GM20000 (cell line): ENCODE measurements around the gene CELSR2.

Experiments used
- DNase-seq: peaks from one replicate; pipeline ENCODE4 v3.0.0; 2012; ENCODE audit warnings: low spot score
- TF ChIP-seq, protein P1 (sequence below): IDR thresholded peaks from 2 replicates; pipeline ENCODE4 v1.5.1; 2012; ENCODE audit warnings: mild to moderate bottlenecking, control low read depth; ENCODE audit errors: extremely low read depth, missing control alignments

CELSR2 gene, protein sequence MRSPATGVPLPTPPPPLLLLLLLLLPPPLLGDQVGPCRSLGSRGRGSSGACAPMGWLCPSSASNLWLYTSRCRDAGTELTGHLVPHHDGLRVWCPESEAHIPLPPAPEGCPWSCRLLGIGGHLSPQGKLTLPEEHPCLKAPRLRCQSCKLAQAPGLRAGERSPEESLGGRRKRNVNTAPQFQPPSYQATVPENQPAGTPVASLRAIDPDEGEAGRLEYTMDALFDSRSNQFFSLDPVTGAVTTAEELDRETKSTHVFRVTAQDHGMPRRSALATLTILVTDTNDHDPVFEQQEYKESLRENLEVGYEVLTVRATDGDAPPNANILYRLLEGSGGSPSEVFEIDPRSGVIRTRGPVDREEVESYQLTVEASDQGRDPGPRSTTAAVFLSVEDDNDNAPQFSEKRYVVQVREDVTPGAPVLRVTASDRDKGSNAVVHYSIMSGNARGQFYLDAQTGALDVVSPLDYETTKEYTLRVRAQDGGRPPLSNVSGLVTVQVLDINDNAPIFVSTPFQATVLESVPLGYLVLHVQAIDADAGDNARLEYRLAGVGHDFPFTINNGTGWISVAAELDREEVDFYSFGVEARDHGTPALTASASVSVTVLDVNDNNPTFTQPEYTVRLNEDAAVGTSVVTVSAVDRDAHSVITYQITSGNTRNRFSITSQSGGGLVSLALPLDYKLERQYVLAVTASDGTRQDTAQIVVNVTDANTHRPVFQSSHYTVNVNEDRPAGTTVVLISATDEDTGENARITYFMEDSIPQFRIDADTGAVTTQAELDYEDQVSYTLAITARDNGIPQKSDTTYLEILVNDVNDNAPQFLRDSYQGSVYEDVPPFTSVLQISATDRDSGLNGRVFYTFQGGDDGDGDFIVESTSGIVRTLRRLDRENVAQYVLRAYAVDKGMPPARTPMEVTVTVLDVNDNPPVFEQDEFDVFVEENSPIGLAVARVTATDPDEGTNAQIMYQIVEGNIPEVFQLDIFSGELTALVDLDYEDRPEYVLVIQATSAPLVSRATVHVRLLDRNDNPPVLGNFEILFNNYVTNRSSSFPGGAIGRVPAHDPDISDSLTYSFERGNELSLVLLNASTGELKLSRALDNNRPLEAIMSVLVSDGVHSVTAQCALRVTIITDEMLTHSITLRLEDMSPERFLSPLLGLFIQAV (N-terminal part only)

DNA sequence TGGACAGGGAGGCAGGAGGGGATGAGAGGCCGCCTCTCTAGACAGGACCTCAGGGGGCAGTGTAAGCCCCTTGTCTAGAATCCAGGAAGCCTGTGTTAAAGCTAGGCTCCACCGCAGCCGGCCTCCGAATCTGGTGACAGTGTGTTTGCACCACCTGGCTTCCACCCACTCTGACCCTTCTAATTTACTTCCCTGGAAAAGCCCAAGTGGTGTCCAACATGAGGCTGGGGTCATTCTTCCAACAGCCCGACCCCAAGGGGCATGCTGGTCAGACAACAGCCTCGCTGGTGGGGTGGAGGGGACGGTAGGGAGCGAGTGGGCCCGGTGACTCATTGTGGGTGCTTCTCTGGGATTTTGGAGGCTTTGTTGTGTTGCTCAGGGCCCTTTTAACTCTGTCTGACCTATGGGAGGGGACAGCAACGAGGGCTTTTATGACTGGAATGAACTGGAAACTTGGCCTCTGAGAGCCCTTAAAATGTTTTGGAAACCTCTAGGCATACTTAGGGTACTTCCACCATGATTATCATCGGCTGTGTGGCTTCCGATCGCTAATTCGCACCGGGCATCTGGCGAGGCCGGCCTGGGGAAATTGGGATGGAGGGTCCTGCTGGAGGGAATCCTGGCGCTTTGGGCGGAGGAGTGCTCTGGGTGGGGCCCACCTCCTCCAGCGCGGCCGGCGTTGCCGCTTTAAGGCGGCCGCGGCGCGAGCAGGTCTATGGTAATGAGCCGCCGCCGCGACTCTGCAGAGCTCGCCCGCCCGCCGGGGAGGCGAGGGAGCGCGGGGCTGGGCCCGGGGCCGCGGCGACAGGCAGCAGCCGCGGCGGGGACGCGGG lies at the start of gene CELSR2:
TSS of gene CELSR2 (plus strand) at position 743 of the 833 bp plus-strand sequence. CDS start 541 bp downstream, outside the sequence.
- DNase-seq, result peak; percentile 94
- TF ChIP-seq, protein P1, sequence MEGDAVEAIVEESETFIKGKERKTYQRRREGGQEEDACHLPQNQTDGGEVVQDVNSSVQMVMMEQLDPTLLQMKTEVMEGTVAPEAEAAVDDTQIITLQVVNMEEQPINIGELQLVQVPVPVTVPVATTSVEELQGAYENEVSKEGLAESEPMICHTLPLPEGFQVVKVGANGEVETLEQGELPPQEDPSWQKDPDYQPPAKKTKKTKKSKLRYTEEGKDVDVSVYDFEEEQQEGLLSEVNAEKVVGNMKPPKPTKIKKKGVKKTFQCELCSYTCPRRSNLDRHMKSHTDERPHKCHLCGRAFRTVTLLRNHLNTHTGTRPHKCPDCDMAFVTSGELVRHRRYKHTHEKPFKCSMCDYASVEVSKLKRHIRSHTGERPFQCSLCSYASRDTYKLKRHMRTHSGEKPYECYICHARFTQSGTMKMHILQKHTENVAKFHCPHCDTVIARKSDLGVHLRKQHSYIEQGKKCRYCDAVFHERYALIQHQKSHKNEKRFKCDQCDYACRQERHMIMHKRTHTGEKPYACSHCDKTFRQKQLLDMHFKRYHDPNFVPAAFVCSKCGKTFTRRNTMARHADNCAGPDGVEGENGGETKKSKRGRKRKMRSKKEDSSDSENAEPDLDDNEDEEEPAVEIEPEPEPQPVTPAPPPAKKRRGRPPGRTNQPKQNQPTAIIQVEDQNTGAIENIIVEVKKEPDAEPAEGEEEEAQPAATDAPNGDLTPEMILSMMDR, result no peak

DNA sequence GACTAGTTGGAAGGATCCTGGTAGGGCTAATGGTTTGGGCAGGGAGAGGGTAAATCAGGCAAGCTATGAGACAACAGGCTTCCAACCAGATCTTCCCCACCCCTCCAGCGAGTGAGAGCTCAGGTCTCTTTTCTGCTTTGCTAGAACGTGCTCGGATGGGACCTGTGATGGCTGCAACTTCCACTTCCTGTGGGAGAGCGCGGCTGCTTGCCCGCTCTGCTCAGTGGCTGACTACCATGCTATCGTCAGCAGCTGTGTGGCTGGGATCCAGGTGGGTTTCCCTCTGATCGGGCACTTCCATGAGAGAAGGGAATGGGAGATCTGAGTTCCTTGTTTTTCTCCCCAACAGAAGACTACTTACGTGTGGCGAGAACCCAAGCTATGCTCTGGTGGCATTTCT lies 49.6 kb upstream of the CELSR2 start:
- no peak for DNase-seq

DNA sequence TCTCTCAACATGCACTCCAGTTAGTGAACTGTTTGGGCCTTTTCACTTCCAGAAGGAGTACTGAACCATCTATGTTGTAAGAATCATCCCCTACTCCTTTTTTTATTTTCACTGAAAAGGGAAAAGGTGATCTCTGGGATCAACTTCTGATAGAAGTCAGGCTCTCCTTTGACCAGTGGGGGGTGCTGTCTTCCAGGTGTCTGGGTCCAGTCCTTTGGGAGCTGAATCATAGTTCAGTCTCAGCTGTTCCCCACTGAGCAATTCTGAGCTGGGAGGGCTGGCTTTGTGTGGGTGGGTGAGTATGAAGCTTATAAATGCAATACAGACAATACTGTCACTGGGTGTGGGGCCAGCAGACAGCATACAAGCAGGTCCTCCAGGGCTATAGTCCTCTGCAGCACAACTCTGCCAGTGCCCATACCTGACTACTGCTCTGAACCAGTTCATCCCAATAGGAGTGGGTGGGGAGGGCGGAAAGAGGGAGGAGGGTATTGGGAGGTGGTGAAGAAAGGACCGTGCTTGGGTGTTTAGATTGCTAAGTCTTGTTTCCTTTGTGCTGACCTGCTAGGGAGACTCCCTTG lies 48.1 kb upstream of the CELSR2 start:
- TF ChIP-seq, protein P1, result peak; percentile 47
- peak; percentile 63 for DNase-seq

More for the DNA sequence above, 49.6 kb upstream of the CELSR2 start:
- TF ChIP-seq, protein P1, result no peak

DNA sequence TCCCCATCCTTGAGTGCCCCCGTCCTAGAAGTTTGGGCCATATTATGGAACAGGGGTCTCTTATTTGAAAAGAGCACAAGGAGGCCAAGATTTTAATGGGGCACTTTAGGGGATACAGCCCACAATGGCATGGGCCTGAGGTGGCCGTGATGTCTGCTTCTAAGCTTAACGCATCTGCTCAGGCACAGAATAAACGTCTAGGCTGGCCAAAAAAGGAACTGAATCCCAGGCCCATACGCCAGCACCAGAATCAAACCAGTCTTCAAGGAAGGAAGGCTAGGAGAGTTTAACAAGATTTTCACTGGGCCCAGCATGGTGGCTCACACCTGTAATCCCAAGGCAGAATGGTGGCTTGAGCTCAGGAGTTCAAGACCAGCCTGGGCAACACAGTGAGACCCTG lies 44.9 kb upstream of the CELSR2 start:
- DNase-seq, result no peak
- TF ChIP-seq, protein P1, result no peak

DNA sequence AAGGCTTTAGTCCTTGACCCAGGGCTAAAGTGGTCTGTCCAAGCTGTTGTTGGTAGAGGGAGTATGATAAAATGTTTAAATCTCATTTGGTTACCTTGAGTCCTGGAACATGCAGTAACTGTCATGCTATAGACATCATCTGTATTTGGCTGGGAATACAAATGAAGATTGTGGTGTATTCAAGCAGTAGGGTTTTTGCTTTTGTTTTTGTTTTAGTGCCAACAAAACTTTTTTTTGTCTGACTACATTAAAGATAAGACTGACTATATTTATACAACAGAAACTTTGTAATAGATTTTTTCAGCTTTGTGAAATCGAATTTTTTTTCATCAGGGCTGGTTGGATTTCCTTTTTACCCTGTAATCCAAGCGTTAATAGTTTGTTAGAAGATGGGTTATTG lies 43.0 kb upstream of the CELSR2 start:
- TF ChIP-seq, protein P1, result no peak
- DNase-seq, result no peak

DNA sequence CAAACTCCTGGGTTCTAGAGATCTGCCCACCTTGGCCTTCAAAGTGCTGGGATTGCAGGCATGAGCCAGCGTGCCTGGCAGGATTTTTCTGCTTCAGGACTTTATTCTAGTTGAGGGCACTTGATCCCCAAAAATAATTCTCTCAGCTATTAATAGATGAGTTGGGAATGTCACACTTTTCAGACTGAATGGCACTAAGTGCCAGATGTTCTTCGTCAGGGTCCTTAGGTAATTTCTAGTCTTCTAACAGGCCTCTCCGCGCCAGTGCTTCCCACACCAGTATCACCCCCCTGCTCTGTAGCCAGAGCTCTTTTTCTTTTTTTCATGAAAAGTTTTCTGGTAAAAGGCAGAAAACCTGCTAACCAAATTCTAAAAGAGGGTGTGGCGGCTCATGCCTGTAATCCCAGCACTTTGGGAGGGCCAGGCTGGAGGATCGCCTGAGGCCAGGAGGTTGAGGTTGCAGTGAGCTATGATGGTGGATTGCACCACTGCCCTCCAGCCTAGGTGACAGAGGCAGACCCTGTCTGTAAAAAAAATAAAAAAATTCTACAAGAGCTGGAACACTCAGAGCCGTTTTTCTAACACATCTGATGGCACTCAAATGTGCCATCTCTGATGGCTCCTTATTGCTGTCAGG lies 41.8 kb upstream of the CELSR2 start:
- TF ChIP-seq, protein P1, result no peak
- DNase-seq, result no peak
